Right ventricle myocardium inferior (tissue), 1 donor: ENCODE measurements around the gene EEIG2. TPM values are rescaled to one million over a fixed set of nuclear protein-coding genes. Genes with fewer than 3 reads are reported as not detected.
"Not testable (repeated sequence)": the region's sequence is repeated elsewhere in the genome, so short reads cannot be mapped to it uniquely, and the experiment has no call there.

Source experiments
- ATAC-seq: fragments of 200-7000 bp; cut with Tn5 transposase; one replicate; pipeline ENCODE4 v1.9.1; 2020; ENCODE audit warnings: mild to moderate bottlenecking, moderate library complexity
- DNase-seq: peaks from one replicate; pipeline ENCODE4 v3.0.0; 2021; ENCODE audit errors: missing footprints
- intact Hi-C: fragments of 100-400 bp; cut with DNase I; formaldehyde crosslinking; loops from one replicate; pipeline ENCODE4 v1.11.0; 2022
- long read RNA-seq: library from polyadenylated mRNA; unstranded; transcript quantifications from one replicate; pipeline ENCODE4 v2.0.0, GENCODE V29; 2021
- total RNA-seq: library from RNA; stranded (reverse); fragmentation: NEBNext Ultra II Directional; extraction: Animal tissue kit (Norgen Biotek cat#: 25700); gene quantifications from one replicate; pipeline ENCODE4 v1.2.1, GENCODE V29; 2021
- donor health status: DM: no; HTN: yes; CAD: no; lungs with severe emphysema.

EEIG2 gene
- total RNA-seq: 5.5 TPM
- long read RNA-seq, full-length matches to known transcripts: 2 of 3 reads
- long read RNA-seq, partial matches to known transcripts: 0 of 3 reads
- long read RNA-seq, other reads (novel, unspliced or antisense): 1 of 3 reads

DNA sequence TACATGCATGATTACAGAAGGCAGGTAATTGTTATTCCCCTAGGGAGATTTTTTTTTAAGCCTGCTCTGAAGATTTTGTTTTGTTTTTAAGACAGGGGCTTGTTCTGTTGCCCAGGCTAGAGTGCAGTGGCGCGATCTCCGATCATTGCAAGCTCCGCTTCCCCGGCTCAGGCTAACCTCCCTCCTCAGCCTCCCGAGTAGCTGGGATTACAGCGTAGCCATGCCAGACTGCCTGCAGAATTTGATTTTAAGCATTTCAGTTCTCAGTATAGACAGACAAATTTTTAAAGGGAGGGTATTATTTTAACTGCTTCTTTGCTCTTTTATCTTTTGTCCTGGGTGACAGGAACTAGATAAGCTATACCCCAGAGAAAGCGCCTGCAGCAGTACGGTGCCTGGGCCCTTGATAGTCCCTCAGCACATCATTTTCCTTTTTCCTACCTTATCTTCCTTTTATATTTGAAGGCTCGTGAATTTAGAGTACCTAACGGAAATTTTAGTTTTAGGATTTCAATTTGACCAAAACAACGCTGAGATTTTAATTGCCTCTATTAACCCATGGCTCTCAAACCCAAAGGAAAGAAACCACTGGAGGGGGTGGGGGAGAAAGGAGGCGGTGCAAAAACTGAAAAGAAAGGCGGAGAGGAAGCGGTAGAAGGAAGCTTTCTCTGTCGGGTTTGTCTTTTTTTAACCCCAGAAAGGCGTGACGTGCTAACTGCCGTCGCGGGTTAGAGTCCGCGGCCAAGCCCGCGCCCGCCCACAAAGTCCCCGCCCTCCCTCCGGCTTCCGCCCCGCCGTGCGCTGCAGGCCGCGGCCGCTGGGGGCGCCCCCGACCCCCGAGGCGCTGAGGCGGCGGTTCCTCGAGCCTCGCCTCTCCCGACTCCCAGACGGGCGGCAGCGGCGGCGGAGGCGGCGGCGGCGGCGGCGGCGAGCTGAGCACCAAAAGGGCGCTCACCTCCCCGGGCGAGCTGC lies at the start of gene EEIG2:
EEIG2 (plus strand) TSS at position 886 of the 972 bp plus-strand sequence. CDS start 329 bp downstream, outside the sequence.
- ATAC-seq (peak; percentile 95), DNase-seq (peak; percentile 93)
- intact Hi-C loops: loop anchor here (1.0 to 5.0 kb wide), 3 partner anchors 38 to 84 kb away; no protein-coding TSS in a partner anchor

DNA sequence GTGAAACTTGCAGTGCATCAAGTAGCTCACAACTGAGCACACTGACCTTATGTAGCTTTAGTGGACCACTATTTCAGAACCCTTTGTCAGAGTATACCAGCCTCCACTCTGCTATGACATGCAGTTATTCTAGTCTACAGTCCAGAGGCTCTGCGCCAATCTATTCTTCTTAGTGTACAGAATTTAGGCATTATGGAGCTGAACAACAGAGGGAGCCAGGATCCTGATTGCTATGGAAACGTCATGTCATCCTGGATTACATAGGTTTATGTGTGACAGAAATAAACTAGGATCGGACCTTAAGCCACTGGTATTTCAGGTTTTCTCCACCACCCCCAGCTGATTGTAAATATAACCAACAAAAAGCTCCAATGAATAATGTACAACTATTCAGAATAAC lies 48.1 kb upstream of the EEIG2 start:
- no peak for ATAC-seq
- no peak for DNase-seq
- intact Hi-C loops: loop anchor here (1.0 to 5.0 kb wide), 2 partner anchors 46 to 132 kb away; no protein-coding TSS in a partner anchor

DNA sequence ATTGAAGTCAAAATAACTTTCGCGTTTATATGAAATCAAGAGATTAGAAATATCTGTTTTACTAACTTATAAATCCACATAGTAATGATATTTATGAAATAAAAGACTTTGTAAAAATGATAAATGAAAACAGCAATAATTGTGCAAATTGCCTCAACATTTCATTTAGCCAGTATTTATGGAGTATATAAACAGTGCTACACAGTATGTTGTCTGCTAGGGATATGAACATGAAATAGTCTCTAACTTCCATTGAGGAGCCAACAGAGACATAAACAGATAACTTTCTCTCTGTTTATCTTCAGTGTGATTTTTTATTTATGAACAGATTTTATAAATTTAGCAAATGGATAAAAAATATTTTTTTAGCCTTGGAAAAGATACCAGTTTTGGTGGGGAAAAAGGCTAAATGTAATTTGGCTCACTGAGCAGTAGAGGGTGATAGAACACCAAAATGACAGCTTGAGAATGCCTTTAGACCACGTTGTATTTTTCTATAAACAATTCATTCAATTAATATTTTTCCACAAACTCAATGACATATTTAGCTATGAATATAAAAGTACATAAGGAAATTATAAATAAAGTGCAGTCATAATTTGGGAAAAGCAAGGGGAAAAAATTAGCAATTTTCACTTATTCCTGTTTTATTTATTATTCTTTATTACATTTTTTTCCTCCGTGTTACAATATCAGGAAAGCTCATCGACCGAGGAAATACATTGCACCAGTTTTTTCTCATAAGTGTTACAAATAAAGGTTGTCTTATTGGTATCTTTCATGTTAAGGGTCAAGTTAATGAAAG lies 47.5 kb upstream of the EEIG2 start:
- intact Hi-C loops: loop anchor here (1.0 to 5.0 kb wide), 2 partner anchors 45 to 131 kb away; no protein-coding TSS in a partner anchor
- no peak for DNase-seq
- ATAC-seq: no peak

DNA sequence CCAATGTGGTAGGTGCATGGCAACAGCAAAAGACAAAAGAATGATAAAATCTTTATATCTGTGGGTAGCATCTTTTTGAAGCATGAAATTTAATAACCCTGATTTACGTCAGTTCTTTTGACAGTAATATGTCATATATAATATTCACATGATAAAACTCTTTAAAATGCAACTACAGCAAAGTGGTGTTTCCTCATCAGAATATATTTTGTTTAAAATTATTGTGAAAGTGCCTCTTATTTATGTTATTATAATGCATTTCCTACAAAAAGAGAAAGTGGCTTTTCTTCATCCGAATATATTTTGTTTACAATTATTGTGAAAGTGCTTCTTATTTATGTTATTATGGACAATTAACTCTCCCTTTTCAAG lies 46.9 kb upstream of the EEIG2 start:
- no peak for ATAC-seq
- DNase-seq: no peak
- intact Hi-C loops: loop anchor here (5.0 kb wide), 1 partner anchor 44 kb away; no protein-coding TSS in a partner anchor

DNA sequence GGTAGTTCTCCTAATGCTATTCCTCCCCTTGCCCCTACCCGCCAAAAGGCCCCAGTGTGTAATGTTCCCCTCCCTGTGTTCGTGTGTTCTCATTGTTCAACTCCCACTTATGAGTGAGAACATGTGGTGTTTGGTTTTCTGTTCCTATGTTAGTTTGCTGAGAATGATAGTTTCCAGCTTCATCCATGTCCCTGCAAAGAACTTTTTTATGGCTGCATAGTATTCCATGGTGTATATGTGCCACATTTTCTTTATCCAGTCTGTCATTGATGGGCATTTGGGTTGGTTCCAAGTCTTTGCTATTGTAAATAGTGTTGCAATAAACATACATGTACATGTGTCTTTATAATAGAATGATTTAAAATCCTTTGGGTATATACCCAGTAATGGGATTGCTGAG lies 46.0 kb upstream of the EEIG2 start:
- intact Hi-C loops: loop anchor here (5.0 kb wide), 1 partner anchor 43 kb away; no protein-coding TSS in a partner anchor
- not testable (repeated sequence) for DNase-seq, ATAC-seq

DNA sequence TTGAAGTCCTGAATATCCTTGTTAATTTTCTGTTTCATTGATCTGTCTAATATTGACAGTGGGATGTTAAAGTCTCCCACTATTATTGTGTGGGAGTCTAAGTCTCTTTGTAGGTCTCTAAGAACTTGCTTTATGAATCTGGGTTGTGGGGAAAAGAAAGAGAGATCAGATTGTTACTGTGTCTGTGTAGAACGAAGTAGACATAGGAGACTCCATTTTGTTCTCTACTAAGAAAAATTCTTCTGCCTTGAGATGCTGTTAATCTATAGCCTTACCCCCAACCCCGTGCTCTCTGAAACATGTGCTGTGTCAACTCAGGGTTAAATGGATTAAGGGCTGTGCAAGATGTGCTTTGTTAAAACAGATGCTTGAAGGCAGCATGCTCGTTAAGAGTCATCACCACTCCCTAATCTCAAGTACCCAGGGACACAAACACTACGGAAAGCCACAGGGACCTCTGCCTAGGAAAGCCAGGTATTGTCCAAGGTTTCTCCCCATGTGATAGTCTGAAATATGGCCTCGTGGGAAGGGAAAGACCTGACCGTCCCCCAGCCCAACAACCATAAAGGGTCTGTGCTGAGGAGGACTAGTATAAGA lies 42.5 kb upstream of the EEIG2 start:
- DNase-seq, ATAC-seq, intact Hi-C loops: not testable (repeated sequence)

DNA sequence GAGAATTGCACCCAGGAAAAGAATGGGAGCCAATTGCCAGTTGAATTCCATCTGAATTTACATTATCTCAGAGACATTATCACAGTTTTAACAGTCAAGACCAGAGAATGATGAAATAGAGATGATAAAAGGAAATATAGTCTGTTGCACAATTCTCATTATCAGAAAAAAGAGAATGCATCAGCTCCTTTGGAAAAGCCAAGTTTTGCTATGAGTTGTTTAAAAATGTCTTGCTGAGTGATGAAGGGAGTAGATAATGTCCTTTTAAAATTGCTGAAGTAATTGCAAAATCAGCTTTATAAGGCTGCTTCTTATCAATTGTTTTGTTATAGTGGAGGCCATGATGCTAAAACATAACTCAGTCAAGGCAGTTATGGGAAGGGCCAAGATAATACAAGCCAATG lies 37.9 kb upstream of the EEIG2 start:
- no peak for DNase-seq
- intact Hi-C loops: no loop called here
- no peak for ATAC-seq

DNA sequence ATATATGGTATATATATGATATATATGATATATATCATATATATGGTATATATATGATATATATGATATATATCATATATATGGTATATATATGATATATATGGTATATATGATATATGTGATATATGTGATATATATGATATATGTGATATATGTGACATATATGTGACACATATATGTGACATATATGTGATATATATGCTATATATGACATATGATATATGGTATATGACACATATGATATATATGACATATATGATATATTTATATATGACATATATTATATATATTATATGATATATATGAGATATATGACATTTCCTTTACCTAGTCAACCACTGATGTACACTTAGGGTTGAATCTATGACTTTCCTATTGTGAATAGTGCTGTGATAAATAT lies 36.1 kb upstream of the EEIG2 start:
- ATAC-seq (no peak), DNase-seq (no peak)
- intact Hi-C loops: no loop called here

DNA sequence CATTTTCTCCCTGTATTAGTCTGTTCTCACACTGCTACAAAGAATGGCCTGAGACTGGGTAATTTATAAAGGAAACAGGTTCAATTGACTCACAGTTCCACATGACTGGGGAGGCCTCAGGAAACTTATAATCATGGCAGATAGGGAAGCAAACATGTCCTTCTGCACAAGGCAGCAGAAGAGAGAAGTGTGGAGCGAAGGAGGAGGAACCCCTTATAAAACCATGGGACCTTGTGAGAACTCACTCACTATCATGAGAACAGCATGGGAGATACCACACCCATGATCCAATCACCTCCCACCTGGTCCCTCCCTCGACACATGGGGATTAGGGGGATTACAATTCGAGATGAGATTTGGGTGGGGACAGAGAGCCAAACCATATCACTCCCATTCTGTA lies 35.2 kb upstream of the EEIG2 start:
- intact Hi-C loops: no loop called here
- ATAC-seq: no peak
- no peak for DNase-seq

DNA sequence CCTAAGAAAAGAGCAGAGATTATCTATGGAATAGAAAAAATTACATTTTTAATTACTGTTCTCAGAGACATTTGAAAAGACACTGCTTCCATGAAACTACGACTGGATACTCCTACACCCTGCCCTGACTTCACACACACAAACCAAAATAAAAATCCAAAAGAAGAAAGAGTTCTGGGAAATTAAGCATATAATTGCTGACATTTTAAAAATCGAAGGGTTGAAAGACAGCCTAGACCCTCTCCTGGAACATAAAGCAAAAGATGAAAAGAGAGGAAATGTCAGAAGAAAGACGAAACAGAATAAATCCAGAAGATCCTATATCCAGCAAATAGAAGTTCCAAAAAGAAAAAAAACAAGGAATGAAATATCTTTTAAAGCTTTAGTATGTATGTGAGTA lies 32.8 kb upstream of the EEIG2 start:
- ATAC-seq (no peak), DNase-seq (no peak)
- intact Hi-C loops: no loop called here

DNA sequence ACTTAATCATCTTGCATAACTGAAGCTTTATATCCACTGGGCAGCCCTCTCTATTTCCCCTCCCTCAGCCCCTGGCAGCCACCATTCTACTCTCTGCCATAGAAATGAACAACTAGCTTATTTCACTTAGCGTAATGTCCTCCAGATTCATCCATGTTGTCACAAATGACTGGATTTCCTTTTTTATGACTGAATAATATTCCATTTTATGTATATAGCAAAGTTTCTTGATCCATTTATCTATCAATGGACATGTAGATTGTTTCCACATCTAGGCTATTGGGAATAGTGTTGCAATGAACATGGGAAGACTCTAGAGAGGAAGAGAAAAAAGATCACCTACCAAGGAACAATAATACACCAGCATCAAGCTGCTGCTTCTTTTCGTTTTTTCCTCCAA lies 32.1 kb upstream of the EEIG2 start:
- DNase-seq (no peak), ATAC-seq (no peak)
- intact Hi-C loops: no loop called here

DNA sequence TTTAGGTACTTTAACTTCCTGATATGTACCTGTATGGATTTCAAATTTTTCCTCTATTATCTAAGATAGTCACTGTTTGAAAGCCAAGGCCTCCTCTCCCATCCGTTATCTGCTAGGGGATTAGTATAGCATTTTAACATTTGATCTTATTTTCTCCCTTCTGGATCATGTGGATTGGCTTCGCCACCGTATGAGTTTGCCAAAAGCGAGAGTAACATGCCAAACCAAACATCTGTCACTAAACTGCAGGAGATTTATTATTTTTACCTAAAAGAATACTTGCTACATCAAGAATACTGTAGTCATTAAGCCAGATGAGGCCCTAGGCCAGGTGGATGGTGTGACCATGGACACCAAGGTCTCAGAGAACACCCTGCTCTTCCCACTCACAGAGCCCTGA lies 28.5 kb upstream of the EEIG2 start:
- peak; percentile 56 for ATAC-seq
- no peak for DNase-seq

DNA sequence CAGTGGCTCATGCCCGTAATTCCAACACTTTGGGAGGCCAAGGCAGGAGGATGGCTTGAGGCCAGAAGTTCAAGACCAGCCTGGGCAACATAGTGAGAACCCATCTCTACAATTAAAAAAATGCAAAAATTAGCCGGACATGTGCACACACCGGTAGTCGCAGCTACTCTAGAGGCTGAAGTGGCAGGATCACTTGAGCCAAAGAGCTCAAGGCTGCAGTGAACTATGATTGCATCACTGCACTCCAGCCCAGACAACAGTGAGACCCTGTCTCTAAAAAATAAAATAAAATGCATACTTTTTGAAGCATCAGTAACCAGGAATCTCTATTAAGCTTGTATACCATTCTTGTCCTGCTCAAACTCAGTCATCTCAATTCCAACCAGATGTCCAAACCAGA lies 27.2 kb upstream of the EEIG2 start:
- DNase-seq (no peak), ATAC-seq (no peak)
- intact Hi-C loops: no loop called here

More for the DNA sequence above, 28.5 kb upstream of the EEIG2 start:
- intact Hi-C loops: no loop called here

DNA sequence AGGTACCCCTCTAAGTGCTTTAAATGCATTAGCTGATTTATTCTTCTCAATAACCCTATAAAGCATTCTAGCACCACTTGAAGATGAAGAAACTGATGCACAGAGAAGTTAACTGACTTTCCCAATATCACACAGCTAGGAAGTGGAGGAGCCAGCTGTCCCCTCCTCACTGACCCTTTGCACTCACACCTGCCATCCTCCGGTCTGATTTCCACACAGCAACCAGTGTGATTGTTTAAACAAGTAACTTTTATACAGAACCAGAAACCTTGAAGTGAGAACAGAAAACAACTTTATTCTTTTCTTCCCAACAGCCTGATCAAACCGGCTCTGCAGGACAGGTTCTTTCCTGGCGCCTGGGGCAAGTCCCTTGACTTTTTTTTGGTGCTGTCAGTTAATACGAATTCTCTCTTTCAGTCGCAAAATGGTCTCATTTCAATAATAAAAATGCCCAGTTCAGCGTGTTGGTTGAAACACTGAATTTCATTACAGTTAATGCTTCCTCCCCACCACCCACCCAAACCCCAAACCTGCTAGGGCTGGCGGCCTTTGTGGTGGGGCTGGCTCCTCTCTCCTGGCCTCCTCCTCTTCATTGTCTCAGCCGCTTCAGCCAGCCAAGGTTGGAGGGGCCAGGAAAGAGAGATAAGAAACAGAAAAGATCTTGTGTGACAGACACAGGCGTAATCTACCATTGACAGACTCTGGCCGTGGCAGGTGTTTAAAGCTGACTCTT lies 26.4 kb upstream of the EEIG2 start:
- no peak for ATAC-seq
- DNase-seq: no peak
- intact Hi-C loops: no loop called here

DNA sequence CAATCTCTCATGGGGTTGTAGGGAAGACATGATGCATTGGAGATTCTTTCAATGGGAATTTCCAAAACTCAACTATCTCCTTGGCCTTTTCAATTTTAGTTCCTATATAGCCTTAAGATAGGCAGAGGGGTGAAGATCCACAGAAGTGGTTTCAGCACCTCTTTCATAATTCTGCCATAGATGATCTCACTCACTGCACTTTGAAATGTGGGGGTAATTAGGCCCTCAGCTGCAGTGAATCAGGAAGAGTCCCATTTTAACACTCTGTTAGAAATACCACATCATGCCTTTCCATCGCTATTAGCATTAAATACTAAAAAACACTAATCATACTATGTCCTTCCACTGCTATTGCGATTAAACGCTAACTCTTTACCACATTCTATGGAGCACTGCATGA lies 25.1 kb upstream of the EEIG2 start:
- no peak for DNase-seq
- intact Hi-C loops: no loop called here
- ATAC-seq: no peak

DNA sequence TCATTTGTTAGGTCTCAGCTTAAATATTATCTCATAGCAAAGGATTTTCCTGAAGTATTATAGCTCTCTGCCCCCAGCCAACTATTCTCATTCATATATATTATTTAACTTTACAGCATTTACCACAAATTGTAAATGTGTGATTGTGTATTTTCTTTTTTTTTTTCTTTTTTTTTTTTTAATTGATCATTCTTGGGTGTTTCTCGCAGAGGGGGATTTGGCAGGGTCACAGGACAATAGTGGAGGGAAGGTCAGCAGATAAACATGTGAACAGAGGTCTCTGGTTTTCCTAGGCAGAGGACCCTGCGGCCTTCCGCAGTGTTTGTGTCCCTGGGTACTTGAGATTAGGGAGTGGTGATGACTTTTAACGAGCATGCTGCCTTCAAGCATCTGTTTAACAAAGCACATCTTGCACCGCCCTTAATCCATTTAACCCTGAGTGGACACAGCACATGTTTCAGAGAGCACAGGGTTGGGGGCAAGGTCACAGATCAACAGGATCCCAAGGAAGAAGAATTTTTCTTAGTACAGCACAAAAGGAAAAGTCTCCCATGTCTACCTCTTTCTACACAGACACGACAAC lies 24.5 kb upstream of the EEIG2 start:
- DNase-seq, intact Hi-C loops, ATAC-seq: not testable (repeated sequence)

DNA sequence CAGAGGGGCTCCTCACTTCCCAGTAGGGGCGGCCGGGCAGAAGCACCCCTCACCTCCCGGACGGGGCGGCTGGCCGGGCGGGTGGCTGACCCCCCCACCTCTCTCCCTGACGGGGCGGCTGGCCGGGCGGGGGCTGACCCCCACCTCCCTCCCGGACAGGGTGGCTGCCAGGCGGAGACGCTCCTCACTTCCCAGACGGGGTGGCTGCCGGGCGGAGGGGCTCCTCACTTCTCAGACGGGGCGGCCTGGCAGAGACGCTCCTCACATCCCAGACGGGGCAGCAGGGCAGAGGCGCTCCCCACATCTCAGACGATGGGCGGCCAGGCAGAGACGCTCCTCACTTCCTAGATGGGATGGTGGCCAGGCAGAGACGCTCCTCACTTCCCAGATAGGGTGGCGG lies 23.9 kb upstream of the EEIG2 start:
- not testable (repeated sequence) for ATAC-seq

DNA sequence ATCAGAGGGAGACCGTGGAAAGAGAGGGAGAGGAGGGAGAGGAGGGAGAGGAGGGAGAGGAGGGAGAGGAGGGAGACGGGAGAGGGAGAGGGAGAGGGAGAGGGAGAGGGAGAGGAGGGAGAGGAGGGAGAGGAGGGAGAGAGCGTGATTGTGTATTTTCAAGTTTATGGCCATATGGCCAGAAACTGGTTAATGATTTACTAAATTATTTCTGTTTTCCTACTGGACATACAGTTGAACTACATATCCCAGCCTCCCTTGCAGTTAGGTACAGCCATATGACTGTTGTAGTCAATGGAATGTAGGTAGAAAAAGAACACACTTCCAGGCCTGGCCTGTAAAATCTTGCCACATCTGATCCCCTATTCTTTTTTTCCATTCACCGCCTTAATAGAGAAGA lies 23.1 kb upstream of the EEIG2 start:
- DNase-seq, intact Hi-C loops, ATAC-seq: not testable (repeated sequence)

More for the DNA sequence above, 23.9 kb upstream of the EEIG2 start:
- DNase-seq, intact Hi-C loops: not testable (repeated sequence)
